Esophagus muscularis mucosa (tissue), 4 donors: ENCODE measurements around the gene ACTBL2. TPM values are rescaled to one million over a fixed set of nuclear protein-coding genes. Genes with fewer than 3 reads are reported as not detected.

Experiments used
- DNase-seq: peaks from one replicate; pipeline ENCODE4 v3.0.0-alpha.2; 2017; ENCODE audit errors: extremely low spot score
- H3K27ac ChIP-seq, 4 donors: fragments of 200-600 bp; sonication (generic); replicated peaks in 1 of 4; 1 replicate in 3 of 4; 2 replicates in 1 of 4; pipeline ENCODE4 v1.5.1; 2016 to 2019; ENCODE audit warnings: mild to moderate bottlenecking in 1 of 4
- H3K27me3 ChIP-seq, 4 donors: fragments of 200-600 bp; sonication (generic); one replicate each; pipeline versions ENCODE4 v1.5.1 to v1.6.0; 2016 to 2019
- H3K36me3 ChIP-seq, 4 donors: fragments of 200-600 bp; sonication (generic); one replicate each; pipeline ENCODE4 v1.5.1; 2016 to 2019
- H3K4me1 ChIP-seq, 4 donors: fragments of 200-600 bp; sonication (generic); one replicate each; pipeline ENCODE4 v1.5.1; 2016 to 2019
- H3K4me3 ChIP-seq, 4 donors: fragments of 200-600 bp; sonication (generic); 1 replicate in 2 of 4; 2 replicates in 2 of 4; pipeline ENCODE4 v1.5.1; 2016 to 2019; ENCODE audit warnings: mild to moderate bottlenecking in 4 of 4, moderate library complexity in 1 of 4
- H3K9me3 ChIP-seq, 4 donors: fragments of 200-600 bp; sonication (generic); 1 replicate in 3 of 4; 2 replicates in 1 of 4; pipeline ENCODE4 v1.5.1; 2016 to 2019
- CTCF ChIP-seq, 3 experiments: fragments of 200-600 bp in 2 of 3; fragments of 450-650 bp in 1 of 3; sonication (generic) in 2 of 3; IDR thresholded peaks; one replicate each; pipeline ENCODE4 v1.5.1; 2017 to 2019; ENCODE audit warnings: antibody characterized with exemption in 3 of 3, mild to moderate bottlenecking in 2 of 3, moderate library complexity in 1 of 3
- EP300 ChIP-seq: sonication (generic); formaldehyde crosslinking; IDR thresholded peaks from one replicate; pipeline ENCODE4 v1.6.1; 2017; ENCODE audit warnings: antibody characterized with exemption
- POLR2A ChIP-seq: fragments of 450-650 bp; IDR thresholded peaks from one replicate; pipeline ENCODE4 v1.6.1; 2017; ENCODE audit warnings: antibody characterized with exemption, moderate library complexity, mild to moderate bottlenecking, low read depth
- POLR2AphosphoS5 ChIP-seq, 2 donors: sonication (generic); formaldehyde crosslinking; IDR thresholded peaks; one replicate each; pipeline ENCODE4 v1.6.1; 2017; ENCODE audit warnings: antibody characterized with exemption in 2 of 2
- WGBS: methylation state at CpG from one replicate; pipeline ENCODE4 v1.1.5; 2018; 5-methylcytosine and 5-hydroxymethylcytosine counted together
- intact Hi-C: fragments of 100-400 bp; cut with DNase I; formaldehyde crosslinking; loops from one replicate; pipeline ENCODE4 v1.15.1; 2023
- total RNA-seq, 4 donors: library from RNA; depleted of rRNA; stranded (reverse); fragments of >200 nt; gene quantifications; one replicate each; pipeline versions ENCODE4 v1.1.0 to v1.2.1, GENCODE V29; 2016

Gene ACTBL2
- total RNA-seq, 4 donors from 2014 or later, result not detected

DNA sequence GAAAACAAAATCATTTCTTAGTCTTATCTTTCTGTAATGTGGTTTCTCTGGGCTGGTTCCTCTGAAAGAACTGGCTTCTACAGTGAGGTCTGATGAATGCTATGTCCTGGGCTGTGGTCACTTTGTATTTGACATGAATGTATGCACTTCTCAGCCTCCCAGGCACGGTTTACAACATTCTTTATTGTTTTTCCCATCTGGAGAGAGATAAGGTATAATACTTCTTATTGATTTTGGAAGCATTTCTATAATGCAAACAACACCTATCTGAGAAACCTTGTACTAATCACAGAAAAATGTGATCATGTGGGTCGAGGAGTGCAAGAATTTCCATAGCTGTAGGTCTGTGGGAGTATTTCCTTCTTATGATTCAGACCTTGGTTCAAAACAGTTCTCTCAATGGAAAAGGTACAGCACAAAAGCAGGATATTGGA, 46.9 kb downstream of the ACTBL2 start:
- intact Hi-C loops, result no loop called here

DNA sequence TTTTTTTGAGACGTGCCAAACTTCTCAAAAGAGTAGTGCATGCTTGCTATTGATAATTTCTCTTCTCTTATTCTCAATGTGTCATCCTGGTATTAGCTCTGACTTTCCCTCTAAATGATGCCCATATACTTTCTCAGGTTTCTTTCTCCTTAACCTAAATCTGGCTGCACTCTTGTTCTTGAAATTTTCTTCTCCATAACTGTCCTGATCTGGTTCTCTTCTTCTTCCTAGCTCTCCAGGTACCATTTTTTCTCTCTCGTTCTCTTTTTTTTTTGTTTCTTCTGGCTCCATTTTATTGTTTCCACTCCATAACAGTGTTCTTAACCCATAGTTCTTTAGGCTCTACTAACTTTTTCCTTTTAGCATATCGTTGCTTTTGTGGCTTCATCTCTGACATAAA, 47.9 kb downstream of the ACTBL2 start:
- H3K27me3 ChIP-seq, result no peaks in the 10 kb centered on the region
- DNase-seq, result no peak
- intact Hi-C loops, result no loop called here
- H3K4me3 ChIP-seq, result no peak overlapping the region
- no peak for TF ChIP-seq POLR2AphosphoS5 (IDR thresholded peaks at IDR 0.05)
- no peak for TF ChIP-seq CTCF (IDR thresholded peaks at IDR 0.05)
- no peak for TF ChIP-seq EP300
- no peak for TF ChIP-seq POLR2A
- no peaks in the 10 kb centered on the region for H3K36me3 ChIP-seq
- no peaks in the 10 kb centered on the region for H3K4me1 ChIP-seq
- 82% methylated on average over 3 of the region's 3 CpGs for WGBS
- H3K9me3 ChIP-seq, result no peaks in the 10 kb centered on the region
- H3K27ac ChIP-seq, result no peak overlapping the region

More for the DNA sequence above, 46.9 kb downstream of the ACTBL2 start:
- H3K9me3 ChIP-seq, result no peaks in the 10 kb centered on the region
- no peaks in the 10 kb centered on the region for H3K27me3 ChIP-seq
- no peak overlapping the region for H3K4me3 ChIP-seq
- 85% methylated on average over 2 of the region's 2 CpGs for WGBS
- H3K27ac ChIP-seq, result no peak overlapping the region
- no peaks in the 10 kb centered on the region for H3K36me3 ChIP-seq
- DNase-seq, result peak; percentile 19
- H3K4me1 ChIP-seq, result no peaks in the 10 kb centered on the region
- TF ChIP-seq POLR2AphosphoS5 (IDR thresholded peaks at IDR 0.05) (no peak), EP300 (no peak), CTCF (IDR thresholded peaks at IDR 0.05) (no peak), POLR2A (no peak)

- Histone ChIP-seq H3K36me3 (no peaks in the 10 kb centered on the region), H3K4me3 (no peak overlapping the region), H3K4me1 (no peaks in the 10 kb centered on the region), H3K9me3 (no peaks in the 10 kb centered on the region), H3K27me3 (no peaks in the 10 kb centered on the region), H3K27ac (no peak overlapping the region)
- DNase-seq, result no peak
- intact Hi-C loops, result no loop called here
- TF ChIP-seq EP300 (no peak), POLR2AphosphoS5 (IDR thresholded peaks at IDR 0.05) (no peak), CTCF (IDR thresholded peaks at IDR 0.05) (no peak), POLR2A (no peak)
- WGBS, result 32% methylated on average over 2 of the region's 2 CpGs
These were observed 48.4 kb downstream of the ACTBL2 start for GRCh38 chr5:57434227-57434640.

- H3K27me3 ChIP-seq, result no peaks in the 10 kb centered on the region
- TF ChIP-seq EP300, result no peak
- TF ChIP-seq CTCF (IDR thresholded peaks at IDR 0.05), result peak in 1 of 3 experiments; percentile 15
- TF ChIP-seq POLR2AphosphoS5 (IDR thresholded peaks at IDR 0.05), result no peak
- no peak overlapping the region for H3K27ac ChIP-seq
- WGBS, result 100% methylated on average over 2 of the region's 2 CpGs
- H3K36me3 ChIP-seq, result no peaks in the 10 kb centered on the region
- DNase-seq, result peak; percentile 7
- H3K9me3 ChIP-seq, result no peaks in the 10 kb centered on the region
- intact Hi-C loops, result no loop called here
- H3K4me1 ChIP-seq, result no peaks in the 10 kb centered on the region
- no peak overlapping the region for H3K4me3 ChIP-seq
These were observed 49.7 kb downstream of the ACTBL2 start for GRCh38 chr5:57432876-57433275.

DNA sequence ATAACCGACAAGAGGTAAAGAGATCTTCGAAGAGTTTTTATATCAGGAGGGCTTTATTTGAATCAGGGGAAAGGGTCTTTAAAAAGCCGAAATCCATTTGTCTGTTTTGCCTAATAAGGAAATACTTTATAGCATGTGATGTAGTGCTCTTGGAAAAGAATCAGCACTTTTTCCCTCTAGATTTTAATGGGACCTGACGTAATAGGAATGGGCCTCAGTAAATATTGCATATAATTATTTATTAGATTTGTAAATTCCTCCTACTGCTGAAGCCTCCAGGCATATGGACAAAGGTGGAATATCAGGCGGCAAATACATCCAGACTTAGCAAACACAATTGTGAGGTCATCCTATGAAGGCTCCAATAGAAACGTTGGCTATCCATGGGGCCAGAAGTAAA, 50.9 kb downstream of the ACTBL2 start:
- H3K27ac ChIP-seq, result no peak overlapping the region
- WGBS, result 89% methylated on average over 6 of the region's 6 CpGs
- H3K4me1 ChIP-seq, result no peaks in the 10 kb centered on the region
- H3K27me3 ChIP-seq, result no peaks in the 10 kb centered on the region
- no peaks in the 10 kb centered on the region for H3K36me3 ChIP-seq
- no peak for TF ChIP-seq POLR2A
- TF ChIP-seq CTCF (IDR thresholded peaks at IDR 0.05), result no peak
- TF ChIP-seq POLR2AphosphoS5 (IDR thresholded peaks at IDR 0.05), result no peak
- no peak for TF ChIP-seq EP300
- DNase-seq, result no peak
- H3K4me3 ChIP-seq, result no peak overlapping the region
- H3K9me3 ChIP-seq, result no peaks in the 10 kb centered on the region
- intact Hi-C loops, result no loop called here
